Left lung (tissue), 10 donors: ENCODE results near the gene PNMA8A. TPM values are rescaled to one million over a fixed set of nuclear protein-coding genes. Genes with fewer than 3 reads are reported as not detected.

ENCODE experiments used
- ATAC-seq: fragments of 200-7000 bp; cut with Tn5 transposase; one replicate; pipeline ENCODE4 v1.9.1; 2020; ENCODE audit warnings: moderate library complexity
- DNase-seq, 4 donors: peaks; one replicate each; pipeline ENCODE4 v3.0.0-alpha.2; 2013 to 2020
- H3K27ac ChIP-seq, 2 donors: fragments of 200-600 bp; sonication (generic) in 1 of 2; one replicate each; pipeline versions ENCODE4 v1.5.0 to v1.8.0; 2020 to 2021
- H3K27me3 ChIP-seq, 2 donors: fragments of 200-600 bp; sonication (generic) in 1 of 2; one replicate each; pipeline versions ENCODE4 v1.5.0 to v1.8.0; 2020 to 2021
- H3K36me3 ChIP-seq, 2 donors: fragments of 200-600 bp; sonication (generic) in 1 of 2; one replicate each; pipeline versions ENCODE4 v1.5.0 to v1.8.0; 2020 to 2021
- H3K4me1 ChIP-seq, 2 donors: fragments of 200-600 bp; one replicate each; pipeline ENCODE4 v1.8.0; 2021
- H3K4me3 ChIP-seq, 2 donors: fragments of 200-600 bp; sonication (generic) in 1 of 2; one replicate each; pipeline versions ENCODE4 v1.5.0 to v1.8.0; 2020 to 2021; ENCODE audit warnings: mild to moderate bottlenecking in 1 of 2
- H3K9me3 ChIP-seq, 2 donors: fragments of 200-600 bp; sonication (generic) in 1 of 2; one replicate each; pipeline versions ENCODE4 v1.5.0 to v1.8.0; 2020 to 2021
- CTCF ChIP-seq, 2 donors: fragments of 200-600 bp; sonication (generic) in 1 of 2; IDR thresholded peaks; one replicate each; pipeline versions ENCODE4 v1.5.0 to v1.8.0; 2021; ENCODE audit warnings: antibody characterized with exemption in 2 of 2
- intact Hi-C, 2 donors: fragments of 100-400 bp; cut with DNase I; formaldehyde crosslinking; loops; one replicate each; pipeline versions ENCODE4 v1.11.2 to v1.14.2; 2022
- polyA plus RNA-seq, 6 donors: library from polyadenylated mRNA; unstranded; fragments of 120-200 nt; gene quantifications; one replicate each; pipeline ENCODE4 v1.2.1, GENCODE V29; 2013; ENCODE audit not compliant: insufficient read length in 6 of 6
- total RNA-seq, 2 donors: library from RNA; stranded (reverse); fragmentation: NEBNext Ultra II Directional; extraction: Animal tissue kit (Norgen Biotek cat#: 25700); gene quantifications; one replicate each; pipeline ENCODE4 v1.2.1, GENCODE V29; 2021
- donor health status: DM: no; HTN: yes; CAD: no.
- donor health status: DM: no; HTN: no; CAD: no.

The PNMA8A gene
- total and polyA plus RNA-seq, 8 donors: 1.5 to 17.2 (median 13.4) TPM

DNA sequence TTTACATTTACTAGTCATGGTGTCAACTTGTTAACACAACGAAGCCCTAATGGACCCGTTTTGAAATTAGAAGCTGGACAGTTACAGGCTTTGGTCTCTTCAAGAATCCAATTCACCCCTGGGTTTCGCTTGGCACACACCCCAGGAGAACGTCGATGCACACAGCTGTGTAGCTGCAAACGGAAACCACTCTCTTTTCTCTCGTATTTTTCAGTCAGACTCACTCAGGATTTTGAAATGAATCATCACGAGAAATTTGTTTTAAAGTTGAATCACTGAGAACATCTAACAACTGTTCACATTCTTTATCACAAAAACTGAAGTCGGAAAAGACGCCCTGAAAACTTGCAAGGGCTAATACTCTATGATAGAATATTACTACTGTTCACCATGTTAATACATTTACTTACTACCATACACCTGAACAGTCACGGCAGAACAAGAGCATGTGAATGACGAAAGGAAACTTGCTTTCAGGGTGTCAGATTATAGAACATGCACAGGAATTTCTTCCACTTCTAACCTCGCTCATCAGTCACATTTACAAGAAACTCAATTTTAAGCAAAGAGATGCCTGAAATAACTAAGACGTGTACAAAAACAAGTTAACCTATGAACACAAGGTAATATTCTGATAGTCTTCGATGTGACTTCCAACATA is 4.7 kb downstream of the PNMA8A start:
- intact Hi-C loops: no loop called here
- no peaks in the 10 kb centered on the region for H3K9me3 ChIP-seq
- H3K4me3 ChIP-seq: no peak overlapping the region
- H3K27me3 ChIP-seq: peaks cover 0 to 29% of the 10 kb centered on the region in 2 donors
- H3K36me3 ChIP-seq: no peaks in the 10 kb centered on the region
- DNase-seq (peak in 1 of 4 donors; percentile 56), ATAC-seq (no peak)
- peak overlapping the region in 1 of 2 donors; percentile 19 for H3K27ac ChIP-seq
- no peak for TF ChIP-seq CTCF (IDR thresholded peaks at IDR 0.05)
- H3K4me1 ChIP-seq: peaks cover 0 to 4% of the 10 kb centered on the region in 2 donors

- no peaks in the 10 kb centered on the region for H3K9me3 ChIP-seq
- DNase-seq: no peak
- H3K27ac ChIP-seq: no peak overlapping the region
- no peaks in the 10 kb centered on the region for H3K4me1 ChIP-seq
- no peak overlapping the region for H3K4me3 ChIP-seq
- ATAC-seq: no peak
- no peak for TF ChIP-seq CTCF (IDR thresholded peaks at IDR 0.05)
- intact Hi-C loops: no loop called here
- peaks cover 0 to 16% of the 10 kb centered on the region in 2 donors for H3K27me3 ChIP-seq
- no peaks in the 10 kb centered on the region for H3K36me3 ChIP-seq
Observed at GRCh38 chr19:46463516-46463915, 7.8 kb downstream of the PNMA8A start.

DNA sequence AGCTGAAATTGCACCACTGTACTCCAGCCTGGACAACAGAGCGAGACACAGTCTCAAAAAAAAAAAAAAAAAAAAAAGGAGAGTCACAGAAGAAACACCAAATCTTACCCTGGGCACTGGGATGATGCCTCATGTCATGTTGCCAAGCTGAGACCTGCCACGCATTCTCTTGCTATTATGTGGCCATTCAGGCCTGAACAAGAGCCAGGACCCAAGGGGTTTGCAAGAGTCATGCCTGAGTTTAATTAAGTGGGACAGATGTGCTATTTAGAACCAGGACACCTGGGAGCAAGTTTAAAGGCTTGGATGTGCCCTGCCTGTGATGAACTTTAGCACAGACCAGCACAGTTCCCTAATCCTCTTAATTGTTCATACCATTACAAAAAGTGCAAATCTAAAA is 9.8 kb downstream of the PNMA8A start:
- no peak for TF ChIP-seq CTCF (IDR thresholded peaks at IDR 0.05)
- Histone ChIP-seq H3K4me1 (no peaks in the 10 kb centered on the region), H3K36me3 (no peaks in the 10 kb centered on the region), H3K27me3 (peaks cover 0 to 24% of the 10 kb centered on the region in 2 donors), H3K4me3 (no peak overlapping the region), H3K9me3 (no peaks in the 10 kb centered on the region), H3K27ac (no peak overlapping the region)
- no peak for DNase-seq
- intact Hi-C loops: no loop called here
- ATAC-seq: no peak

DNA sequence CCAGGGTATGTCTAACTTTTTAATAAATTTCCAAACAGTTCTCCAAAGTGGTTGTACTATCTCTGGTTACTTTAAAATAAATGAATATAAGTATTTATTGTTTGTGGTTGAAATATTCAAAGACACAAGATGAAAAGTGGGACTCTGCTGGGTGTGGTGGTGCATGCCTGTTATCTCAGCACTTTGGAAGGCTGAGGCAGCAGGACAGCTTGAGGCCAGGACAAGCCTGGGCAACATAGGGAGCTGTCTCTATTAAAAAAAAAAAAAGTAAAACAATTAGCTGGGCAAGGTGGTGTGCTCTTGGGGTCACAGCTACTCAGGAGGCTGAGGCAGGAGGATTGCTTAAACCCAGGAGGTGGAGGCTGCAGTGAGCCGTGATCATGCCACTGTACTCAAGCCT is 10.4 kb downstream of the PNMA8A start:
- Histone ChIP-seq H3K27me3 (peaks cover 0 to 28% of the 10 kb centered on the region in 2 donors), H3K36me3 (no peaks in the 10 kb centered on the region), H3K4me1 (no peaks in the 10 kb centered on the region), H3K4me3 (no peak overlapping the region), H3K9me3 (no peaks in the 10 kb centered on the region), H3K27ac (no peak overlapping the region)
- DNase-seq (no peak), ATAC-seq (no peak)
- no peak for TF ChIP-seq CTCF (IDR thresholded peaks at IDR 0.05)
- intact Hi-C loops: no loop called here

GRCh38 chr19:46460055-46460454 is 11.3 kb downstream of the PNMA8A start:
- DNase-seq (no peak), ATAC-seq (no peak)
- Histone ChIP-seq H3K4me1 (no peaks in the 10 kb centered on the region), H3K27ac (no peak overlapping the region), H3K27me3 (peaks cover 0 to 38% of the 10 kb centered on the region in 2 donors), H3K4me3 (no peak overlapping the region), H3K36me3 (no peaks in the 10 kb centered on the region), H3K9me3 (no peaks in the 10 kb centered on the region)
- intact Hi-C loops: no loop called here
- no peak for TF ChIP-seq CTCF (IDR thresholded peaks at IDR 0.05)
